H1 (cell line): ENCODE measurements around the gene ITPR3. TPM values are rescaled to one million over a fixed set of nuclear protein-coding genes. Genes with fewer than 3 reads are reported as not detected.

ENCODE experiments used
- USF2 ChIP-seq: IDR thresholded peaks from 2 replicates; pipeline ENCODE4 v1.6.1; 2011; ENCODE audit warnings: low read length, improper control_type of control experiment
- polyA plus RNA-seq, 7 experiments: library from polyadenylated mRNA; depleted of rRNA in 3 of 7; stranded (reverse) in 5 of 7; unstranded in 2 of 7; fragments of >200 nt in 5 of 7; fragments of 200-250 nt in 2 of 7; gene quantifications; 1 replicate in 5 of 7; 2 replicates in 1 of 7; 4 replicates in 1 of 7; pipeline versions ENCODE4 v1.2.1 to v1.2.3, GENCODE V29; 2011 to 2013; ENCODE audit warnings: missing spikeins in 2 of 7, mixed read lengths in 2 of 7
- total RNA-seq: library from RNA; stranded (reverse); fragmentation: NEBNext Ultra II Directional; extraction: Animal tissue kit (Norgen Biotek cat#: 25700); gene quantifications from 2 replicates; pipeline ENCODE4 v1.2.1, GENCODE V29; 2021

ITPR3 gene
- total and polyA plus RNA-seq, 2 of the 8 experiments (the other 6 are each of a cell fraction or from before 2014, with no cell fraction given): 29.1 to 45.7 TPM

DNA sequence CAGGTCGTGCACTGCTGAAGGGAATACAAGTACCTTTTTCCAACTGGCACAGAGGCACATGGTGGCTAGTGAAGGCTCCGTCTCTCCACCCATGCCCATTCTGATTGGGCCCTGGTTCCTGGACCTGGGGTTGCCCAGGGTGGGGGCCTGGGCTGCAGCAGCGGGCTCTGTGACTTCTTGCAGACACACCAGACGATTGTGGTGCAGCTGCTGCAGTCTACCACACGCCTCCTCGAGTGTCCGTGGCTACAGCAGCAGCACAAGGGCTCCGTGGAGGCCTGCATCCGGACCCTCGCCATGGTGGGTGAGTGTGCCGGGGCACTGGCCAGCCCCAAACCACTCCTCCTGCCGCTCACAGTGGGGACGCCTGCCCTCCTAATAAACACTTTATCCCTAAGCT is 61.2 kb downstream of the ITPR3 start (continued):
- TF ChIP-seq USF2: no peak
